Measurements from ENCODE around the gene CBX8. TPM values are rescaled to one million over a fixed set of nuclear protein-coding genes. Genes with fewer than 3 reads are reported as not detected.
A peak's percentile ranks its signal among the peaks of the same experiment; 100 is the strongest.

The CBX8 gene
- total and polyA plus RNA-seq, 2 of the 13 experiments (the other 11 are each of a cell fraction or from before 2014, with no cell fraction given) = 0.34 to 12.6 TPM

DNA sequence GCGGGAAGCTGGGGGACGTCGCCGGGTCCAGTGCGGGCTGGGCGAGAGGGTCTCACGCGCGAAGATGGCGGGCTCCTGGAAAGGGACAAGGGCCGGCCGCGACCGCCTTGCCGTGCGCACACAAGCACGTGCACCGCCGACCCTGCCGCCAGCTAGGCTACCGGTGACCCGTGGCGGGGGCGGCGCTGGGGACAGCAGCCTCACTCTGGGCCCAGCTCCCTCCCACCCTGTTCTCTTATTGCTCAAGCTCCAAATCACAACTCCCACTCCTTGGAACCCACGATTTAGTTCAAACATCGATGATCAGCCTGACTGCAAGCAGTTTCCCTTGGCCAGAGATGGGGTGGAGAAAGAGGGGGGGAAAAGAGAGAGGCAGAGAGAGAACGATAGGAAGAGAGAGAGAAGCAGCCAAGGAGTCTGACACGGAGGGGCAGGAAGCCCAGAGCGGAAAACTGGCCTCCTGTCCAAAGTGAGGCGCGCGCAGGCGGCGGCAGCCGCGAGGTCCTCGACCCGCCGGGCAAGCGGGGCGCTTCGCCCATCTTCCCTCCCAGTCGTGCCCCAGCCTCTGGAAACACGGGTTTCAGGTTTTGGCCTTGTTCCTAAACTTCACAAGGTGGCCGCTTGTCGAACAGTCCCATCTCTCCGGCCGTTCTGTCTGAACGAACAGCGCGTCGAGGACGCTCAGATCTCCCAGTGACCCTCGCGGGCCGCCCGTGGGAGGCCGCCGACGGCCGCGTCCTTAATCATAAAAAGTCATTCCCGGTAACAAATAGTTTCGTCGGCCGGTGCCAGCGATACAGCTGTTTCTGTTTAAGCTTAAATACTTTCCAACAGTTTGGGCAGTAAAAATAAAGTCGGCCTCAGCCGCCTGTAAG is 1.7 kb upstream of the CBX8 start (continued):
- TF ChIP-seq, protein P1, sequence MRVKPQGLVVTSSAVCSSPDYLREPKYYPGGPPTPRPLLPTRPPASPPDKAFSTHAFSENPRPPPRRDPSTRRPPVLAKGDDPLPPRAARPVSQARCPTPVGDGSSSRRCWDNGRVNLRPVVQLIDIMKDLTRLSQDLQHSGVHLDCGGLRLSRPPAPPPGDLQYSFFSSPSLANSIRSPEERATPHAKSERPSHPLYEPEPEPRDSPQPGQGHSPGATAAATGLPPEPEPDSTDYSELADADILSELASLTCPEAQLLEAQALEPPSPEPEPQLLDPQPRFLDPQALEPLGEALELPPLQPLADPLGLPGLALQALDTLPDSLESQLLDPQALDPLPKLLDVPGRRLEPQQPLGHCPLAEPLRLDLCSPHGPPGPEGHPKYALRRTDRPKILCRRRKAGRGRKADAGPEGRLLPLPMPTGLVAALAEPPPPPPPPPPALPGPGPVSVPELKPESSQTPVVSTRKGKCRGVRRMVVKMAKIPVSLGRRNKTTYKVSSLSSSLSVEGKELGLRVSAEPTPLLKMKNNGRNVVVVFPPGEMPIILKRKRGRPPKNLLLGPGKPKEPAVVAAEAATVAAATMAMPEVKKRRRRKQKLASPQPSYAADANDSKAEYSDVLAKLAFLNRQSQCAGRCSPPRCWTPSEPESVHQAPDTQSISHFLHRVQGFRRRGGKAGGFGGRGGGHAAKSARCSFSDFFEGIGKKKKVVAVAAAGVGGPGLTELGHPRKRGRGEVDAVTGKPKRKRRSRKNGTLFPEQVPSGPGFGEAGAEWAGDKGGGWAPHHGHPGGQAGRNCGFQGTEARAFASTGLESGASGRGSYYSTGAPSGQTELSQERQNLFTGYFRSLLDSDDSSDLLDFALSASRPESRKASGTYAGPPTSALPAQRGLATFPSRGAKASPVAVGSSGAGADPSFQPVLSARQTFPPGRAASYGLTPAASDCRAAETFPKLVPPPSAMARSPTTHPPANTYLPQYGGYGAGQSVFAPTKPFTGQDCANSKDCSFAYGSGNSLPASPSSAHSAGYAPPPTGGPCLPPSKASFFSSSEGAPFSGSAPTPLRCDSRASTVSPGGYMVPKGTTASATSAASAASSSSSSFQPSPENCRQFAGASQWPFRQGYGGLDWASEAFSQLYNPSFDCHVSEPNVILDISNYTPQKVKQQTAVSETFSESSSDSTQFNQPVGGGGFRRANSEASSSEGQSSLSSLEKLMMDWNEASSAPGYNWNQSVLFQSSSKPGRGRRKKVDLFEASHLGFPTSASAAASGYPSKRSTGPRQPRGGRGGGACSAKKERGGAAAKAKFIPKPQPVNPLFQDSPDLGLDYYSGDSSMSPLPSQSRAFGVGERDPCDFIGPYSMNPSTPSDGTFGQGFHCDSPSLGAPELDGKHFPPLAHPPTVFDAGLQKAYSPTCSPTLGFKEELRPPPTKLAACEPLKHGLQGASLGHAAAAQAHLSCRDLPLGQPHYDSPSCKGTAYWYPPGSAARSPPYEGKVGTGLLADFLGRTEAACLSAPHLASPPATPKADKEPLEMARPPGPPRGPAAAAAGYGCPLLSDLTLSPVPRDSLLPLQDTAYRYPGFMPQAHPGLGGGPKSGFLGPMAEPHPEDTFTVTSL (CRISPR knock-in tag; IDR thresholded peaks at IDR 0.05; ENCODE audit: borderline replicate concordance) = no peak
- 0 out of 2 replicates have a peak, but pooled peaks have one; percentile 48 for TF ChIP-seq ZFYVE20 (CRISPR knock-in tag; IDR thresholded peaks at IDR 0.05; ENCODE audit: borderline replicate concordance, low read depth)
- peak; percentile 84; the same call in 1 of the 2 replicates for TF ChIP-seq CBX2 (IDR thresholded peaks at IDR 0.05; ENCODE audit: low read depth, low read length)
- TF ChIP-seq CBX2 (CRISPR knock-in tag; IDR thresholded peaks at IDR 0.05; ENCODE audit: low read depth) = 0 out of 2 replicates have a peak, but pooled peaks have one; percentile 10
- TF ChIP-seq, protein P2, sequence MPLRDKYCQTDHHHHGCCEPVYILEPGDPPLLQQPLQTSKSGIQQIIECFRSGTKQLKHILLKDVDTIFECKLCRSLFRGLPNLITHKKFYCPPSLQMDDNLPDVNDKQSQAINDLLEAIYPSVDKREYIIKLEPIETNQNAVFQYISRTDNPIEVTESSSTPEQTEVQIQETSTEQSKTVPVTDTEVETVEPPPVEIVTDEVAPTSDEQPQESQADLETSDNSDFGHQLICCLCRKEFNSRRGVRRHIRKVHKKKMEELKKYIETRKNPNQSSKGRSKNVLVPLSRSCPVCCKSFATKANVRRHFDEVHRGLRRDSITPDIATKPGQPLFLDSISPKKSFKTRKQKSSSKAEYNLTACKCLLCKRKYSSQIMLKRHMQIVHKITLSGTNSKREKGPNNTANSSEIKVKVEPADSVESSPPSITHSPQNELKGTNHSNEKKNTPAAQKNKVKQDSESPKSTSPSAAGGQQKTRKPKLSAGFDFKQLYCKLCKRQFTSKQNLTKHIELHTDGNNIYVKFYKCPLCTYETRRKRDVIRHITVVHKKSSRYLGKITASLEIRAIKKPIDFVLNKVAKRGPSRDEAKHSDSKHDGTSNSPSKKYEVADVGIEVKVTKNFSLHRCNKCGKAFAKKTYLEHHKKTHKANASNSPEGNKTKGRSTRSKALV (CRISPR knock-in tag; IDR thresholded peaks at IDR 0.05) = peak; percentile 51; the same call in 1 of the 2 replicates
- TF ChIP-seq TOE1 (CRISPR knock-in tag; IDR thresholded peaks at IDR 0.05) = no peak
- peak; percentile 7; the same call in 1 of the 2 replicates for TF ChIP-seq ZSCAN12 (CRISPR knock-in tag; IDR thresholded peaks at IDR 0.05)
- TF ChIP-seq, protein P3, sequence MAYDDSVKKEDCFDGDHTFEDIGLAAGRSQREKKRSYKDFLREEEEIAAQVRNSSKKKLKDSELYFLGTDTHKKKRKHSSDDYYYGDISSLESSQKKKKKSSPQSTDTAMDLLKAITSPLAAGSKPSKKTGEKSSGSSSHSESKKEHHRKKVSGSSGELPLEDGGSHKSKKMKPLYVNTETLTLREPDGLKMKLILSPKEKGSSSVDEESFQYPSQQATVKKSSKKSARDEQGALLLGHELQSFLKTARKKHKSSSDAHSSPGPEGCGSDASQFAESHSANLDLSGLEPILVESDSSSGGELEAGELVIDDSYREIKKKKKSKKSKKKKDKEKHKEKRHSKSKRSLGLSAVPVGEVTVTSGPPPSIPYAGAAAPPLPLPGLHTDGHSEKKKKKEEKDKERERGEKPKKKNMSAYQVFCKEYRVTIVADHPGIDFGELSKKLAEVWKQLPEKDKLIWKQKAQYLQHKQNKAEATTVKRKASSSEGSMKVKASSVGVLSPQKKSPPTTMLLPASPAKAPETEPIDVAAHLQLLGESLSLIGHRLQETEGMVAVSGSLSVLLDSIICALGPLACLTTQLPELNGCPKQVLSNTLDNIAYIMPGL (CRISPR knock-in tag; IDR thresholded peaks at IDR 0.05; ENCODE audit: borderline replicate concordance in 1 of 2, low read depth in 1 of 2) = 0 out of 4 replicates have a peak, but pooled peaks of 1 of the 2 experiments have one; percentile 17
- TF ChIP-seq MYNN (CRISPR knock-in tag; IDR thresholded peaks at IDR 0.05; ENCODE audit: low read depth) = 0 out of 2 replicates have a peak, but pooled peaks have one; percentile 23

All from HepG2 (cell line).